GM18873 (cell line): ENCODE data around the gene PLAU.
"Not testable (repeated sequence)": the region's sequence is repeated elsewhere in the genome, so short reads cannot be mapped to it uniquely, and the experiment has no call there.

Experiments
- ATAC-seq: cut with Tn5 transposase; IDR thresholded peaks from one replicate; pipeline ENCODE4 v1.9.1; 2021; ENCODE audit warnings: mild to moderate bottlenecking, moderate library complexity, moderate number of reproducible peaks; ENCODE audit not compliant: unreplicated experiment, low FRiP score

PLAU gene

DNA sequence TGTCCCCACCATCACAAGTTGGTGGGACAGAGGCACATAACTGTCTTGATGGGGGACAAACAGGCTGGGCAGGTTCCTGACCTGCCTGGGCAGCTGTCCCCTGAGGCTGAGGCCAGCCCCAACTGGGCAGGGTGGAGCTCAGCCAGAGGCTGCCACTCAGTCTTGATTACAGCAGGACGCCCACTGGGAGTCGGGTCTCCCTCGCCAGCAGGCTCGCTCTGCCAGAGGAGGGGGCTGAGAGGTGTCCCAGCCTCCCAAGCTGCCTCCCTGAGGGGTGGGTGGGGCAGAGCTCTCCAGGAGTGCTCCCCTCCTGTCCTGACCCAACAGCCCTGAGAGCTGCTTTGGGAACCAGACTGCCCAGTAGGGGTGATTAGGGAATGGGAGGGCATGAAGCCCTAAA, 34.8 kb upstream of the PLAU start:
- no peak for ATAC-seq

DNA sequence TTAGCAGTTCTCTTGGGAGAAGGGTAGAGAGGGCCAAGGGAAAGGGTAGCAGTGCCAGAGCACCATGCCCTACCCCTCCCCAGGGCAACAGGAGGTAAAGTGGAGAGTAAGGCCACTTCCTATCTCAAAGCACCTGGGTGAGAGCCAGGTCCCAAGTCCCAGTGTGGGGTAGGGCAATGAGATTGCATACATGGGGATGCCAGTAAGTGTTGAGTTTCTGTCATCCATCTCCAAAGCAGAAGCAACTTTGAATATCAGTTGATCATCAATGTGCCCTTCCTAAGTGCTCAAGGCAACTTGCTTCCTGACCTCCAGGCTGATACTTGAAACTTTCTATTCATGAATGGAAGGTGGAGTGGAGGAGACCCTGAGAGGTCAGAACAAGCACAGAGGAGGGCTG, 34.4 kb upstream of the PLAU start:
- no peak for ATAC-seq

DNA sequence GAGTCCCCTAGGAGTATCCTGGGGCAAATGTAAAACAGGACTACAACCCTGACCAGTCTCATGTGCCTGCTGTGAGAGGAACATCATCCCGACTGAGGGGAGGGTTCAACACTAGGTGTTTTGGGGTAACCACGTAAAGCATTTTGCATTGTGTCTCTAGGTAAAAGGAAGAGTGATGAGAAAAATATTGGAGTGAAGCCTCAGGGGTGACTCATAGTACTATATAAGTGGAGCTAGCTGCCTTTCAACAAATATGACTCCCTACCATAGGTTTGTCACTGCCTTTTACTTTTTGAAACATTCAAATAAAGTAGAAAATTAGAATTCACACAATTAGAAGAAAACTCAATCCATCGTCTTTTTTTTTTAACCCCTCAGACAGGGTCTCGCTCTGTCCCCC, 34.0 kb upstream of the PLAU start:
- ATAC-seq, result no peak

DNA sequence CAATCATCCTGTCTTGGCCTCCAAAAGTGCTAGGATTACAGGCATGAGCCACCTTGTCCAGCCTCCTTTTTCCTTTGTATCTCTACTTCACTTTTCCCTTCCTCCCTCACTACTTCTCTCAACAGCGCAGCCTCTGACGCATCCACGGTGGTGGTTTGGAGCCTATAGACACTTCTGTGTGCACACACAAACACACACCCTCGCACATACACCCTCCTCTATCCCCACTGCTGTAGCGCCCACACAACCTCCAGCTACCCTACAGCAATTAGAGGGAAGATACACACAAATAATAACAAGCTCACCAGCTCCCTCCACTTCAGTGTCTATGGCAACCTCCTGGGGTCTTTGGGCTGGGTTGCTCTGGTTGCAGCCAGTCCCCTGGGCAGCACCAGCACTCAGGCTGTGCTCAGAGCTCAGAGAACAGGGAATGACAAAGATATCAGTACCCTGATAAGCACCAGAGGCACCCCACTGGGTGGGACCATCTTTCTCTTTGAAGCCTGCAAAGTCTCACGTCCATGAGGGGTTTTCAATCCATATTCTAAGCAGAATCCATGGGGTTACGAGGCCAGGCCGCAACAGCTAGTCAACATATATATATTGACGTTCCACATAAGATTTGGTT, 33.3 kb upstream of the PLAU start:
- ATAC-seq, result no peak

DNA sequence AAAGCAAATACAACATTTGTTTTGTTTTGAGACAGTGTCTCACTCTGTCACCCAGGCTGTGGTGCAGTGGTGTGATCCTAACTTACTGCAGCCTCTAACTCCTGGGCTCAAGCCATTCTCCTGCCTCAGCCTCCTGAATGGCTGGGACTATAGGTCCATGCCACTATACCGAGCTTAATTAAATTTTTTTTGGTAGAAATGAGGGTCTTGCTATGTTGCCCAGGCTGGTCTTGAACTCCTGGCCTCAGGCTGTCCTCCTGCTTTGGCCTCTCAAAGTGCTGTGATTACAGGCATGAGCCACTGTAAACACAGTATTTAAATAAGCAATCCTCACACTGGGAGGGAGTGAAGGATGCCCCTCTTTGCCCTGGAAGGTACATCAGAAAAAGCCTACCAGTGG, 32.6 kb upstream of the PLAU start:
- no peak for ATAC-seq

DNA sequence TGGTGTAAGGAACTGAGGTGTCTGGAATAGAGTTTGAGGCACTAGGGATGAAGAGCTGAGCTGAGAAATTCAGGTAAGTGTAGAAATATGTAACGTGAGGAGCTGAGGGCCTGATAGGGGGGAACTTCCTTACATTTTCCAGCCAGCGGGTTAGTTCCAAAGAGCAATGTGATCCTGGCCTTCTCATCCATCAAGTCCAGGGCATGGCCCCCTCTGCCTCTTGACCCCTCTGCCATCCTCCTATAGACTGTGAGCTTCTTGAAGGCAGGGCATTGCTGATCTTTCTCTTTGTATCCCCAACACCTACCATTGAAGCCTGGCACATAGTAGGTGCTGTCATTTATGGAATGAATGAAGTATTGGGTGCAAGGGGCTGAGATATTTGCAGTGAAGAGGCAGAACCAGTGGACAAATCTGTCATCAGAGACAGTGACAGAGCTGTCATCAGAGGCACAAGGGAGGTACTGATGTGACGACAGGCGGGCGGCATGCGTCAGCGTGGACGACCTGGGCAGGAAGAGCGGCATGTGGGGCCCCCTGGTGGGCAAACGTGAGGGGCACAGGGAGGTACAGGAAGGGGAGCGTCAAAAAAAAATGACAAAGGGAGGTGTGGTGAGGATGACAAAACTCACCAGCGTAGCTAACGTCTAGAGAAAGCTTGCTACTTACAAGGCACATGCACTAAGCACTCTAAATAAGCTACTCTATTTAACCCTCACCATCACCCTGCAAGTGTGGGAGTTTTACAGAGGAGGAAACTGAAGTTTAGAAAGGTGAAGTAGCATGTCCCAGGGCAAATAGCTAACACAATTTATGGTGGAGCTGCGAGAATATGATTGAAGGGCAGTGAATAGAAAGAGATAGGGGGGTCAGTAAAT, 31.4 kb upstream of the PLAU start:
- ATAC-seq, result peak; percentile 53

GRCh38 chr10:73881221-73881919, 29.6 kb upstream of the PLAU start:
- no peak for ATAC-seq

GRCh38 chr10:73884017-73884416, 26.9 kb upstream of the PLAU start:
- ATAC-seq, result no peak

DNA sequence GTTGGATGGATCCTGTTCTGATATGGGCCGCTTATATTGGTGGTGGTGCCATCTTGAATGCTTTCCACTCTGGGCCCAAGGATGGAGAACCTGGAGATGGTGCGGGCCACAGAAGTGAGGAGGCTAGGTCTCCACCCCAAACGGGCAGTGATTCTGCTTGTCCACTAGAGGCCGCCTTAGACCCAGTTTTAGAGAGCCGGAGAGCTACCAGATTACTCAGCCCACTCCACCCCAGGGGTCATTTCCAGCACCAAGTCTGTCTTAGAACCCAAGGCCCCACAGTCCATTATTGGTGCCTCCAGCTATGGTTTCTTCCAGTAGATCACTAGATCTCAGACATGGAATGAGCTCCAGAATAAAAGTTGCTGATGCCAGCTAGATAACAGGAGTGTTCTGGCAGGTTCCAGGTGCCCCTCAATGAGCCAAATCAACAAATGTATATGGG, 24.8 kb upstream of the PLAU start:
- ATAC-seq, result no peak

- ATAC-seq, result no peak
Measured at GRCh38 chr10:73886661-73887293, 24.2 kb upstream of the PLAU start.

DNA sequence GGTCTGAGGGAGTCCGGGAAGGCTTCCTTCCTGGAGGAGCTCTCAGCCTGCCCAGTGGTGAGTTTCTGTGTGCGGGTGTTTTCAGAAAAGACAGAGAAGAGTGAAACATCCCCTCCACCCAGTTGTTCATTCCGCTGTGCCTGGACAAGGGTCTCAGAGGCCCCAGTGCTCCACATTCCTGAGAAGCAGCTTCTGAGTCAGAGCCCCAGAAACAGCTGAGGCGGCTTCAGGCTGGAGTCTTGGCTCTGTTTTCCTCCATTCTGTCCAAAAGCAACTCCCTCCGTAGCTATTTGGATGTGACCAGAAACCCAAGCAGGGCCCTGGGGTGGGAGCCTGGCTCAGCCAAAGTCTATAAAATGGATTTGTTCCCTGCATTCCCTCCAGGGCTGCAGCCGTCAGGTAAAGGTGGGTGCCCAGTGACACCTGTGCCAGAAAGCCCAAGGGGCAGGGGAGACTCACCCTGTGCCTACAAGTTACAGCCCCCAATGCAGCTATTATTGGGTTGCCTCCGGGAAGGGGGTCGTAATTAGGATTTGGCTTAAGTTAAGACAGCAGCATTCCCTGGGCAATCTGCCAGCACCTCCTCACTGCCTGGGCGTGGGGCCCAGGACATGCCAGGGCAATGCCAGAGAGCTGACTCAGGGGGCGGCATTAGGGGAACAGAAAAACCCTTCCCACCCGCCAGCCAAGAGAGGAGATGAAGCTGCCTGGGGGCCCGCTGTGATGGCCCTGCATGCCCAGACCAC, 23.5 kb upstream of the PLAU start:
- no peak for ATAC-seq

DNA sequence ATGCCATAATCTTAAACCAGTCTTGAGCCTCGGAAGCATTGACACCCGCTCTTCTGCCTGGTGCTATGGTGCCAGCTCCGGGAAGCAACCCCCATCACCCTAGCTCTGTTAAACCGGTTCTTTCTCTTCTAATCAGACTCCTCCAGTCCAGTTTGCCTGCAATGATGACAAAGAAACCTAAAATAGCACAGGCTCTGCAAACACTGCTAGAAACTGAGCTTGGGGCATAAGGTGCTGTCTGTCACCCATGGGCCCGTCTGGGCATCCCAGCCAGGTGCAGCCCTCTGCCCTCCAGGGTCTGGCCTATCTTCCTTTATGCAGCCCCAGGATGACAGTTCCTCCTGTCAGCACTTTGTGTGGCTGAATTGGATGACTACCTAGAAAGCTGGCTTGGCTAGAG, 22.4 kb upstream of the PLAU start:
- no peak for ATAC-seq

DNA sequence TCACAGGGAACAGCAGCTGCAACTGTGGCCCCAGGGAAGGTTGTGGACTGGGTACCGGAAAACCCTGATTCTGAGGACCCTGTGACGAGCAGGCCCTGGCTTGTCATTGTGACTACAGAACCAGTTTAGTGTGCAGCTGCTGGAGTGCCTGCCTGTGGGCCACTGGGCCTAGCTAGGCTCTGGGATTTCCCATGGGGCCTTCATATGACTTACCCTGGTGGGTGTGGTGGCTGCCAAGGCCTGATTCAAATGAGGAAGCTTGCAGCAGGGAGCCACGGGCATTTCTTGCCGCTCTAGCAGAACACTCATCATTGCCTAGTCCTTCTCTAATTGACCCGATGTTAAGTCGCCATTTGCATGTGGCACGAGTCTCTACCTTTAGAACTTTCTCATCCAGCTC, 21.9 kb upstream of the PLAU start:
- no peak for ATAC-seq

DNA sequence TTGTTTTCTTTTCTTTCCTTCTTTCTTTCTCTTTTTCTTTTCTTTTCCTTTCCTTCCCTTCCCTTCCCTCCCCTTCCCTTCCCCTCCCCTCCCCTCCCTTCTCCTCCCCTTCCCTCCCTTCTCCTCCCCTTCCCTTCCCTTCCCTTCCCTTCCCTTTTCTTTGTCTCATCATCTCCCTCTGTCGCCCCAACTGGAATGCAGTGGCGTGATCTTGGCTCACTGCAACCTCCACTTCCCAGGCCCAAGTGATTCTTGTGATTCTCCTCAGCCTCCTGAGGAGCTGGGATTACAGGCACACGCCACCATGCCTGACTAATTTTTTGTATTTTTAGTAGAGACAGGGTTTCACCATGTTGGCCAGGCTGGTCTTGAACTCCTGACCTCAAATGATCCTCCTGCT, 21.5 kb upstream of the PLAU start:
- not testable (repeated sequence) for ATAC-seq

DNA sequence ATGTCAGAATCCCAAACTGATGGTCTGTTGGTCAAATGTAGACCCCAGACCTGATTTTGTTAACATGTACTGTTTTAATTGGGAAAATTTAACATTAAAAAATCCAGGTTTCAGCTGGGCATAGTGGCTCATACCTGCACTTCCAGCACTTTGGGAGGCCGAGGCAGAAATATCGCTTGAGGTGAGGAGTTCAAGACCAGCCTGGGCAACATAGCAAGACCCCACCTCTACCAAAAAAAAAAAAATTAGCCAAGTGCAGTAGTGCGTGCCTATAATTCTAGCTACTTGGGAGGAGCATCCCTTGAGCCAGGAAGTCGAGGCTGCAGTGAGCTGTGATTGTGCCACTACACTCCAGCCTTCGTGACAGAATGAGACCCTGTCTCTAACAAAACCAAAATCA, 20.7 kb upstream of the PLAU start:
- no peak for ATAC-seq

- not testable (repeated sequence) for ATAC-seq
Measured at GRCh38 chr10:73890830-73891229, 20.1 kb upstream of the PLAU start.

DNA sequence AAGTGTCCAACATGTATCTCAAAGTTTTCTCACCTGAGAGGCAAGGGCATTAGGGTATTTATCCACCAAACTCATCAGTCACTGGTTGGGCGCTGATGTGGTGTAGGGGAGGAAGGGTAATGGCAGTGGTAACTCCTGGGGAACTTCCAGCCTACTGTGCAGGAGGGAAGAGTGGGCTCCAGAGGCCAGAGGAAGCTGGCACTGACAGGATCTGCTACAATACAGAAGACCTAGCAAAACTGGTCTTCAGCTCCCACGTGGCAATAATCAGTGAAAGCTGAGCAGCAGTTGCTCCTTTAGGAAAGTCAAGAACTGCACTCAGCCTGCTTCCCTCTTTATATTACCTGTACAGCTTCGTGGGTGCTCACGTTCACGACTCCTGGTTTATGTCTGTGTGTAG, 19.4 kb upstream of the PLAU start:
- no peak for ATAC-seq

DNA sequence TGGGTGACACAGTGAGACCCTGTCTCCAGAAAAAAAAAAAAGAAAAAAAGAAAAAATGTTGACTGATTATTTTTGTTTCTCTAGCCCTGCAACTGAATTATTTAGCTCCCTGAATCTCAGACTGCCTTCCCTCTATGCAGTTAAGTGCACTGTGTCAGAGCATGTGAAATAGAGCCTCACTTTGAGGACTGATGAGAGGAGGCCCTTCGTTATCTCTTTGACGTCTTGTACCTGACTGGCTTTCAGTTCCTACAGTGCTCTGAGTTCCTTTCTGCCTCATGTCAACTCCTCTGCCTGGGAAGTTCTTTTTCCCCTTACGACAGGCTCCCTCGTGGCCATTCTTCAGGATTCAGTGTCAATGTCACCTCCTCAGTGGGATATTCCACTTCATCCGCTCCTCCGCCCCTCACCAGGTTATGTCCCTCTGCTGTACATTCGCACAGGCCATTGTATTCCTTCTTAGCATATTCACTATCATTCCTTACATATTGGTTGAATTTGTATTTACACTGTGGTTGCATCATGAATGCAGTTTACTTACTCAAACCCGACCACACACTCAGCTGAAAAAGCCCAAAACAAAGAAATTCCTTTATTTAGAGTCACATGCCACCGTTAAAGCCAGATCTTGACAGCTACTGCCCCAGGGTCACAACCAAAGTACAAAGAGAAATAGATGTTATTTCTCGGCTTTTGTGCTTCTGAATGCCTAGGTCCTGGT, 18.5 kb upstream of the PLAU start:
- ATAC-seq, result no peak

DNA sequence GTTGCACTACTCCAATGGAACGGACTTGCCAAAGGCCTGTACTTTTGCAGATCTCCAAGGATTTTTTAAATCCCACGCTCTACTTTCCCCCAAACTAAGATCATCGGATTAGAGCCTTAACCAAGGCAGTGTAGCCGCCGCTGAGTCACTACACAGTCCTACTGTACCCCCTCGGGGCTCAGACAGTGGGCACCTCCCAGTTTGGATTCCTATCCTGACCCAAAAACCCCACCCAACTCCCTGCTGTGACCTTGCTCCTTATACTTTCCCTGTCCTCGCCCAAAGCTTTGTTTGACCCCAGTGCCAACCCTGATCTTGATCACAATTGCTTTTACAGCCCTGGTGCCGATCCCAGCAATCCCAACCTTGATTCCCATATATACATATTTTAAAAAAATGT, 17.5 kb upstream of the PLAU start:
- no peak for ATAC-seq
